ENCODE results near the gene OSBPL2. TPM values are rescaled to one million over a fixed set of nuclear protein-coding genes. Genes with fewer than 3 reads are reported as not detected.

OSBPL2 gene
- total RNA-seq, 1 donor from 2014 or later: 27.2 TPM

DNA sequence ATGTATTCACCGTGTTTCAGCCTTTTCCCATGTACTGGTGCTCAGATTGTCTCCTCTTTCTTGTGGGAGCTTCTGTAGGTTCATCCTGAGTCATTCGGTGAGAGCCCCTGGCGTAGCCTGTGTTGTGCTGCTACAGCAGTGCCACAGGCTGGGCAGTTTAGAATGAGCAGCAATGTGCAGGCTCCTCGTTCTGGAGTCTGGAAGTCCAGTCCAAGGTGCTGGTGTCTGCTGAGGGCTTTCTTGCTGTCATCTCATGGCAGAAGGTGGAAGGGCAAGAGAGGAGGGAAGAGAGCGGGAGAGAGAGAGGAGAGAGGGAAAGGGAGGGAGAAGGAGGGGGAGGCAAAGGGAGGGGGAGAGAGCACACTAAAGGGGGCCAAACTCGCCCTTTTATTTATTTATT, 15.1 kb downstream of the OSBPL2 start:
- intact Hi-C loops (cut with micrococcal nuclease): no loop called here

DNA sequence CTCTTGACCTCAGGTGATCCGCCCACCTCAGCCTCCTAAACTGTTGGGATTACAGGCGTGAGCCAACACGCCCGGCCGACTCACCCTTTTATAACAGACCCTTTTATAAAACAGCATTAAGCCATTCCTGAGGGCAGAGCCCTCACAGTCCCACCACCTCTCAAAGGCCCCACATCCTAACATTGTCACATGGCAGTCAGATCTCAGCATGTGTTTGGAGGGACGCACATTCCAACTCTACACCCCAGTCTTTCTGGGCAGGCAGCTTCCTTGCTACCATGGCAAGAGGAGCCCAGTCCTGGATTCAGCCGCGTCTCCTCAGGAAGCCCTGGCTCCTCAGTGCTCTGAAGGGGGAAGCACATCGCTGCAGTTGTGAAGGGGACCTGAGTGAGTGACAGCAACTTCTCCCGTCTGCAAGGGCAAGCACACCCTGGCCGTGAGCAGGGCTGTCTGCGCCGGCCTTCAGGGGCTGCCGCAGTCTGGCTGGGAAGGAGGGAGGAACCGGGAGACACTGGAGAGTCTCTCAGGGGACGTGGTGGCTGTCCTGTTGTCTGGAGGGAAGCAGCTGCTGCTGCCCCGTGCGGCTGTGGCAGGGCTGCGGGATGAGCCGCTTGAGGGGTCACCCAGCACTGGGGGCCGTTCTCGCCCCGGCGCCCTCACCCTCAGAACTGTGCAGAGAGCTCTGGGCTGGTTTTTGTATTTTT, 15.9 kb downstream of the OSBPL2 start:
- intact Hi-C loops (cut with micrococcal nuclease): no loop called here

DNA sequence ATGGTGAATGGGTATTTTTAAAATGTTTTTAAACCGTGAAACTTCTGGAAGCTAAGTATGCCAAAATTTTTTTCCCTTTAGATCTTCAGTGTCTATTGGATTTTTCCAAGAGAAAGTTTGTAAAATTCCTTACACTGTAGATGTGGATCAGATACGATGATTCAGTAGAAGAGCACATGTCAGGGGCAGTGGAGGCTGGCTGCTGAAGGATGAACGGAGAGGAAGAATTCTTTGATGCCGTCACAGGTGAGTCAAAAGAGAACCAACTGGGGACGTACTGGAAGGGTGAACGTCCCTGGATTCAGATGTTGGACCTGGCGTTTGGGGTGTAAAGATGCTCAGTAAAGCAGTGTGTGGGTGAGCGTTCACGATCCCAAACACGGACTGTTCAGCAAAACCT, 17.7 kb downstream of the OSBPL2 start:
- intact Hi-C loops (cut with micrococcal nuclease): no loop called here

DNA sequence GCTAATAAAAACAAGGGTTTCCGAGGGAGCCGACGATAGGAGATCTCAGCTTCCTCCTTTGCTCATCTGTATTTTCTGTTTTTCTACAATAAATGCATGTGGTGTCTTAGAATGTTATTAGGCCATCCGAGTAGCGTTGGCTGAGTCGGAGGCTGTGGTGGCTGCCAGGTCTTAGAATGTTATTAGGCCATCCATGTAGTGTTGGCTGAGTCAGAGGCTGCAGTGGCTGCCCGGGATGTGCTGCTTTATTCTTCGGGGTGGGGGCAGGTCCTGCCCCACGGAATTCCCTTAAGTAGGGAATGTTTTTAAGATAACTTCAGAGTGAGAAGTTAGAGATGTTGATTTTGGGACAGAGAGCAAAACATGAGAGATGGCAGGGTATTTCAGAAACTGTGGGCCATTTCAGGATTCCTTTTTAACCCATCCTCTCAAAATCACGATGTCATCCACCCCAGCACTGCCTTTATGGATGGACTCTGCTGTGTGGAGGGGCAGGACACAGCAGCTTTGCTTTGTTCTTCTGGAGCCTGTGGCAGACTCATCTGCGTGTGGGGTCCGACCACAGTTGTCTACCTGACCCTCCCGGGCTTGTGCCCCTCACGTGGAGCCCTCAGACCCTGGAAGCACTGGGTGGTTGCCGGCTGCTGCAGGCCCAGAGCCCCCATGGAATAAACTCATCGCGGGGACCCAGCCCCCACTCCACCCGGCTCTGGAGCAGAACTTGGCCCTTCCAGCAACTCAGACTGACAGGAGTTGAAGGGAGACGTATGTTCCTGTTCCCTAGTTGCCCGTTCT, 20.4 kb downstream of the OSBPL2 start:
- intact Hi-C loops (cut with micrococcal nuclease): no loop called here

DNA sequence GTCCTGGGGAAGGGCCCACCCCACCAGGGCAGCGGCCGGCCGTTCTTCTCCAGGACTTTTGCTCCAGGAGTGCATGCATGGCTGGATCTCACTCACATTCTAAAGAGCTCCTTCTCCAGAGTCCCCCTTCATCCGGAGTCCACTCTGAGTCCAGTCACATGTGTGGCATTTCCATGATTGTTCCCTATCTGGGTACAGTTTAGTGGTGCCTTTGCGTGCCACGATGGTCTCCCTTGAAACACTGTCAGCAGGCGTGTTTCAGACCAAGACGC, 20.9 kb downstream of the OSBPL2 start:
- intact Hi-C loops (cut with micrococcal nuclease): no loop called here

DNA sequence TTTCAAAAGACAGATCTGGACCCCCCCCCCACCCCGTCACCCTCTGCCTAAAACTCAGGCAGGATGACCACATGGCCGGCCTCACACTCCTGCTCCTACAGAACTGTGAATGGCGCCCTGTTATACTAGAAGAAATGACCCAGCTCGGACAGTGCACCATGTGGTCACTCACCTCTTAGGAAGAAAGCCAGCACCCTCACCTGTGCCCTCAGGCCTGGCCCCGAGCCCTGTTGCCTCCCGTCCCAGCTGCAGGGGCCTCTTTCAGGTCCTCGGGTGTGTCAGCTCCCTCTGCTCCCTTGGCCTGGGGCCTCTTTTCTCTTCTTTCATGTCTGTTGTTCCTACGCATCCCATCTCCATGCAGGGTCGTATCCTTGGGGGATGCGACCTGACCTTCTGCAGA, 23.7 kb downstream of the OSBPL2 start:
- intact Hi-C loops (cut with micrococcal nuclease): no loop called here

DNA sequence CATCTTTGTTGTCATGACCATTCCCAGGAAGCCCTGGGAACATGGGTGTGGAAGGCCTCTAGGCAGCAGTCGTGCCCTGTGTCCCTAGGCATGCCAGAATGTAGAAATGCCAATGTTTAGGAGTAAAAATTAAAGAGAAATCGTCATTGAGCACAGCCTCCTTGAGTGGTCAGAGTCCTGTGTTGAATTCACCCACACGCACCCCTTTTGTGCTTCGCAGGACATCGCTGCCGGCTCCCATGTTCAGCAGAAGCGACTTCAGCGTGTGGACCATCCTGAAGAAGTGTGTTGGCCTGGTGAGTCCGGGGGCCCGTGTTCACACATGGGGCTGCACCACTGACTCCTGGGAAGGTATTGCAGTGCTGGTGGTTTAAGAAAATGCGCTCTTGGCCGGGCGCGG, 25.1 kb downstream of the OSBPL2 start:
- intact Hi-C loops (cut with micrococcal nuclease): no loop called here

DNA sequence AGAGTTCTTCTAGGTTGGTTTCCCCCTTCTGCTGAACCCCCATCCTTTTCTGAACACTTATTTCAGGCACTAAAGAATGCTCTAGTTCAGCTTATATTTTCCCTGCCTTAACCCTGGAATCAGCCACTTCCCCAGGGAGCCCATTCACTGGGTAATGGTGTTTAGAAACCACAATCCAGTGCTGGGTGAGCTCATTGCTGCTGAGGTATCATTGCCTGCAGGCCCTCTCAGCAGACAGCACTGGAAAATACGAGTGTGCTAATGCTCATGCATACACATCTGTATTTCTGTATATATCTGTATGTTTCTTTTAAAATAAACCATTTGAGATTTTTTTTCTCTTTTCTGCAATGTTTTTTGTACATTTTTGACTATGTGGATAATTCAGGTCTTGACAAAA, 27.0 kb downstream of the OSBPL2 start:
- intact Hi-C loops (cut with micrococcal nuclease): no loop called here

DNA sequence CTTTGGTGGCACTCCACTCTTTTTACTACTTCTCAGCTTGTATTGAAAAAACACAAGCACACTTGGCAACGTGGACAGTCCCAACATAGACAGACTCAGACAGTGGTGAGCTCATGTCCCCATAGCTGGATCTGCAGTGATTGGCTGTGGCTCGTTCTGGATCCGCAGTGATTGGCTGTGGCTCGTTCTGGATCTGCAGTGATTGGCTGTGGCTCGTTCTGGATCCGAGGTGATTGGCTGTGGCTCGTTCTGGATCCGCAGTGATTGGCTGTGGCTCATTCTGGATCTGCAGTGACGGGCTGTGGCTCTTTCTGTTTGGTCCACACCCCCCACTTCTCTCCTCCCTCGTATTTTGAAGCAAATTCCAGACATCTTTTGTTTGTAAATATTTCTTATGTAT, 28.0 kb downstream of the OSBPL2 start:
- intact Hi-C loops (cut with micrococcal nuclease): no loop called here

DNA sequence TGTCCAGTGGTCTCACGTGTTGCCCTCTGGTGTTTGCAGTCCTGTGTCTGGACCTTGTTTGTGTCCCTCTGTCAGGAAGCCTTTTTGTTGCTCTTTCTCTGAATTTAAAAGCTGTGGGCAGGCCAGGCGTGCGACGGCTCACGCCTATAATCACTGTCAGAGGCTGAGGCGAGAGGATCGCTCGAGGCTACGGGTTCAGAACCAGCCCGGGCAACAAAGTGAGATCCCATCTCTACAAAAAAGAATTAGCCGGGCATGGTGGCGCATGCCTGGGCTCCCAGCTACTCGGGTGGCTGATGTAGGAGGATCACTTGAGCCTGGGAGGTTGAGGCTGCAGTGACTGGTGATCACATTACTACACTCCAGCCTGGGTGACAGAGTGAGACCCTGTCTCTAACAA, 28.5 kb downstream of the OSBPL2 start:
- intact Hi-C loops (cut with micrococcal nuclease): no loop called here

DNA sequence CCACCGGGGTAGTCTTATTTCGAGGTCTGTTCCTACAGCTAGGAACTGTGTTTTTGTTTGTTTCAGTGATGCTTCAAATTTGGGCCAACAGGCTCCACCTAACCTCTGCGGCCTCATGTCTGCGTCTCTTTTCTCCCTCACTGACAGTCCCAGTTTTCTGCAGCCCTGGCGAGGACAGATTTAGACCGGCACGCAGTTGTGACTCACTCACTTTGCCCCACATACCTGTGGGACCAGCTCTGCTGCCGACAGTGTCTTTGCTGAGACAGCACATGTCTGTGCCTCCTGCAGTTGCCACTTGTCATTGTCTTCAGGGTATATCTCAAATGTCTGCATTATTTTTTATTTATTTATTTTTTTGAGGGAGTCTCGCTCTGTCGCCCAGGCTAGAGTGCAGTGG, 29.2 kb downstream of the OSBPL2 start:
- intact Hi-C loops (cut with micrococcal nuclease): no loop called here

DNA sequence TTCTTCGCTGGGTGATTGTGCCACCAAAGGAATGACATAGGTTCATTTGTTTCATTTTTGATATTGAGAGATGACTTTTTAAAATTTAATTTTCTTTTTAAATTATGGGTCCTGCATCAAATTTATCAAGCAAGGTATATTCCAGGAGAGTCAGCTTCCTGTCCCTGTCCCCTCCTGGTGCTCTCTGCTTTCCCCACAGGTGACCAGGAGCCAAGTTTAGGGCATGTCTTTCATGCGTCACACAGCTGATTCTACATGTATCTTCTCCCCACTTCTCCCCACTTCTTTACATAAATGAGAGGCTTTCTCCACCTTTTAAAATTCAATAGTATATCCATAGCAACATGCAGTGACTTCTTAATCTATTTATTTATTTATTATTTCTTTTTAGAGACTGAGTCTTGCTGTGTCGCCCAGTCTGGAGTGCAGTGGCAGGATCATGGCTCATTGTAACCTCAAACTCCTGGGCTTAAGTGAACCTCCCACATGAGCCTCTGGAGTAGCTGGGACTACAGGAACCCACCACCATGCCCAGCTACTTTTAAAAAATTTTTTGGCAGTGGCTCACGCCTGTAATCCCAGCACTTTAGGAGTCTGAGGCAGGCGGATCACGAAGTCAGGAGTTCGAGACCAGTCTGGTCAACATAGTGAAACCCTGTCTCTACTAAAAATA, 30.0 kb downstream of the OSBPL2 start:
- intact Hi-C loops (cut with micrococcal nuclease): no loop called here

DNA sequence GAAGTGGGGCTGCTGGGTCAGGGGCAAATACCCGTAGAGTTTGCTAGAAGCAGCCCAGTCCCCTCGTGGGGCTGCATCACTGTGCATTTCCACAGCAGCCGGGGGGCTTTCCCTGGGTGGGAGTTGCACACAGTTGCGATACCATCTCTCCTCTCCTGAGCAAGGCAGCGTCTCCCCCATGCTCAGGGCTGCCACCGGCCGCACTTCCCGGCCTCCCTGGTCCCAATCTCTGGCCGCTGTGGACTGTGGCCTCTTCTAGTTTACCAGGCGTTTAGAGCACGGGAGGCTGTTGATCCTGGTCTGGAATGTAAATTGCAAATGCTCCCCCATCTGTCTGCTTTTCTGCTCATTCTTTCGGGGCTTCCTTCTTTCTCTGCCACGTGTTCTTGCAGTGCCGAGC, 31.1 kb downstream of the OSBPL2 start:
- intact Hi-C loops (cut with micrococcal nuclease): no loop called here

DNA sequence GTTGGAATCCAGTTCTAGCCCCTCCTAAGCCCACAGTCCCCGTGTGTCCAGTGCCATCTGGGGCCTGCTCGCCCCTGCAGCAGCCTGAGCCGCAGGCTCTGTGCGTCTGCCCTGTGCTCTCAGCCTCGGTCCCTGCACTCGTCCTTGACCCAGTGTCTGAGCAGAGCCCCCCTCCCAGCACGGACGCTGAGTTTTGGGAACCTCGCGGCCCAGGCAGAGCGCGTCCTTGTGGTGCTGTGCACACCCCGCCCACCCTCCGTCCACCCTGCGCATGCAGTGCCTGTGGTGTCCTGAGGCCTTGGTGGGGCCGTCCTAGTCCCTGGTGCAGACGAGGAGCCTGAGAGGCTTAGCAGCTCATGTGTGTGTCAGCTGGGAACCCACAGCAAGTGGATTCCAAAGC, 31.6 kb downstream of the OSBPL2 start:
- intact Hi-C loops (cut with micrococcal nuclease): no loop called here

DNA sequence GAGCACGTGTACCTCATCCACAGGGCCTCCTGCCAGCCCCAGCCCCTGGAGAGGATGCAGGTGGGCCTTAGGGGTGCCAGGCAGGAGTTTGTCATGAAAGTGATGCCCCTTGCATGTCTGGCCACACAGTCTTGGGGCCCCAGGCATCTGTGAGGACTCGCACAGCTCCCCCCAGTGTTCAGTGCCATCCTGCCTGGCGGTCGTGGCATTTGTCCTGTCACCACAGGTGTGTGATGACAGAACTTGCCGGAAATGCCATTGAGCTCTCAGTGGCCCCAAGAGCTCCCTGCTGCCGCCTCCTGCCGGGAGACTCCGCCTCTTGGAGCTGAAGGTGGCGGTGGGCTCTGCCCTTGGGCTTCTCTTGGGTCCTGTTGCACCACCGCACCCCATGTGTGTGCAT, 33.9 kb downstream of the OSBPL2 start:
- intact Hi-C loops (cut with micrococcal nuclease): no loop called here

DNA sequence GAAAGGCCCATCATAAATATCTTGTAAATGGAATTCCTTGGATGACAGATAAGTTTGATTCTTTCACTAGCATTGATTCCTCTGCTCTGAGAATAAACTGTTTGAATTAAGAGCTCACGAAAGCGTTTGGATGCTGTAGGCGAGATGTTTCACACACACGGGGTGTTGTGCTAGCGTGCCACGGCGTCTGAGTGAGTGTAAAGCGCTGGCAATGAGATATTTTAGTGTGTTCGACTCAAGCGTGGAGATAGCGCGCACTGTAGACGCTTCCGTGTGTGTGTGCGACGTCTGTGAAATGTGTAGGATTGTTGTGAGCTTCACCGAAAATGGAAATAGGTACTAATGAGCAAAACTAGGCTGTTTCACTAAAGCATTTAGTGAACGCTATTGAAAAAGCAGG, 35.1 kb downstream of the OSBPL2 start:
- intact Hi-C loops (cut with micrococcal nuclease): no loop called here

DNA sequence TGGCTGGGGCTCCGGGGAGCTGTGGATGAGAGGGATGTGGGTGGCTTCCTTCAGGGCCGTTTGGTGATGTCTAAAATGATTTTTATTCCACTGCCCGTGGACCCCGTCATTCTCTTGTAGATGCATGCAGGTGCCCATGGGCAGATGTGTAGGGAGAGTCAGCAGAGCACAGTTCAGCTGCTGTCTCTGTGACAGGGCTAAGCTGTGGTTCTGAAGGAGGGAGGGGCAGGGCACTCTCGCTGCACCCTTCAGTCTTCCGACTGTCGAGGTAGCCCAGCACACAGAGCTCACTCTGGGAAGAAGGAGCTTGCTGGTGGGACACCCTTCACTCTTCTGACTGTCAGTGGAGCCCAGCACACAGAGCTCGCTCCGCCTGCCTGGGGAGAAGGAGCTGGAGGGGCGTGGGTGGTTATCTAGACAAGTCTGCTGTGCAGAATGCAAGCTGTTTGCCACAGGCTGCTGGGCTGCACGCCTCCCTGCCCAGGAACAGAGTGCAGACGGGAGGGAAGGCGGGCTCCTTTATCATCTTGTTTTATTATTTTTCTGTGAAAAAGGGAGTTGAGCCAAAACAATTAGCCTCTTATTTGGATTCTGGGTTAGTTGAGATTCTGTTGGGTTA, 36.1 kb downstream of the OSBPL2 start:
- intact Hi-C loops (cut with micrococcal nuclease): no loop called here

DNA sequence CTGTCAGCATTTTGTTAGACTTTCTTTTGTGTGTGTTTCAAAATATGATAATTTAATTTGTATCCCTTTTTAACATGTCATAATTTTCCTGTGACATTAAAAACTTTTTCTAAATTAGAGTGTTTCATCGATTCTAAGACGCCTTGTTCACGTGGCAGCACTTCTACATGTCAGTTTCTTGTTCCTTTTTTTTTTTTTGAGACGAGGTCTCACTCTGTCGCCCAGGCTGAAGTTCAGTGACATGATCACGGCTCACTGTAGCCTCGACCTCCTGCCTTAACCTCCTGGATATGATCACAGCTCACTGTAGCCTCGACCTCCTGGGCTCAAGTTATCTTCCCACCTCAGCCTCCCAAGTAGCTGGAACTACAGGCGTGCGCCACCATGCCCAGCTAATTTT, 36.9 kb downstream of the OSBPL2 start:
- intact Hi-C loops (cut with micrococcal nuclease): no loop called here

DNA sequence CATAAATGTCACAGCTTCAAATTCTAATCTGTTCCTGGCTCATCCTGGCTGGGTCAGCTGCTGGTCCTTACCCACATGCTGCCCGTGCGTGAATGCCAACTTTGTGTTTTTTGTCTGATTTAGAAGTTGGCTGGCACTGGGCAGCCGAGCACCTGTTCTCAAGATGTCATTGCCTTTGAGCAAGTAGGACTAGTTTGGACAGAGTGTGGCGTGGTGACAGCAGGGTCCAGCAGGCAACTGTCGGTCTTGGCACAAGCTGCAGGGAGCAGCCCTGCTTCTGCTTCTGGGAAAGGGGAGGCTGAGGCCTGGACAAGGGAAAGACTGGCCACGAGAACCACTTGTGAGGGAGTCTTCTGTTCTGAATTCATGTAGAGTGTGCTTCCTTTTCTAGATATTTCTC, 38.1 kb downstream of the OSBPL2 start:
- intact Hi-C loops (cut with micrococcal nuclease): no loop called here

DNA sequence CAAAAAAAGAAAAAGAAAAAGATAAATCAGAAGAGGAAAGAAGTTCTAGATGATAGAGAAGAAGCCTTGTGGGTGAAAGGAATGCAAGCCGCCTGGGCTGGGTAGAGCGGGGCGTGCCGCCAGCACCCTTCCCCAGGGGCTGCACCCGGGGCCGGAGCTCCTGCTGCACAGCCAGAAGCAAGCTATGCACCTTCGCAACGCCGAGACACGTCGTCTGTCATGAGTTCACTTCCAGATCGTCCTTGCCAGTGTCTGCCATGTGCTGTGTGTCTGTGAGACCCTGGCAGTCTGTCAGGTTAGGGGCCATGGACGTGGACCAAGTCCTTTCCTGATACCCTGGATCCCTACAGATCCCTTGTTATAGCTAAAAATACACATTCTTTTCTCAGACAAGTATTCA, 38.9 kb downstream of the OSBPL2 start:
- intact Hi-C loops (cut with micrococcal nuclease): no loop called here

DNA sequence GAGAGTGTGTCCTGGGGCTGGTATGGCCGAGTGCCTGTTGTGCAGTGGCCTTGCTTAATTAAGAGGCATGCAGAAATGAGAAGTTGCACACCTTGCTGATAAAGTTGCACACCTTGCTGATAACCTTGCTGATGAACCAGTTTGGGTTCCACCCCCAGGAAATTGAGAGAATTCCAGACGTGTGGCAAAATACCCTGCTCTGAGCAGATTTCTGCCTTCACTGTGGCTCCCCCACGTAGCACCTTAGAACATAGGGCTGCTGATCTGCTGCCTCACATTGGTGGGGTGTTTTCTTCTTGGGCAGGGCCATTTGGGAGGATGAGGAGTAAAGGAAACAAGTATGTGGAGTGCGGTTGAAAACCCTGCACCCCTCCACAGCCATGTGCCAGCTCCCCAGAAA, 42.0 kb downstream of the OSBPL2 start:
- intact Hi-C loops (cut with micrococcal nuclease): no loop called here

DNA sequence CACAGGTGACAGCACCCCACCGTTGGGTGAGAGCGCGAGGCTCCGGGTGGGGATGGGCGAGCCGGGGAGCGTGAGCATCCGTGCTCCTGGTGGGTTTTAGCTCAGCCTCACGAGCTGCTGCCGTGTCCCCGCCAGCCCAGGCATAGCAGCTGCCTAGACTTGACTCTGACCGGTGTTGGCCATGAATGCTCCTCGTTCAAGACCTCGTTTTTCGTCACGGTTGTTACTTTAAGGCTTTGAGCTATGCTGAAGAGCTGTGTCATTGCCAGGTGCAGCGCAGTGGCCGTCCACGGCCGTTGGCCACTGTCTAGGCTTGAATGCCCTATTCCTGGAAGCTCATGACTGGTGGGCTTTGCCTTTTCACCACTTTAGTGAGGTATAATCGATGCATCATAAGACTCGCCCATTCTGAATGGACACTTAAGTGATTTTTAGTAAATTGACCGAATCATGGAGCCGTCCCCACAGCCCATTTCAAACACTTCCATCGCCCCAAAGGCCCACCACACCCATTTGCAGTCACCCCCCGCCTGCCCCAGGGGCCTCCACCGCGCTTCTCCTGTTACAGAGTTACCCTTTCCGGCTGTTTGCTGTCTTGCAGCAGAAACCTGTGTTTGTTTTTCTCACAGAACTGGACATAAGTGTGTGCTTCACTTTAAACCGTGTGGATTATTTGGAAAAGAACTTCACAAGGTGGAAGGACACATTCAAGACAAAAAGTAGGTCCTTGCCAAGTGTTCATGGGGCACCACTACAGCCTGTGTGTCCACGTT, 43.0 kb downstream of the OSBPL2 start:
- intact Hi-C loops (cut with micrococcal nuclease): no loop called here
